ENCODE measurements around the gene C10orf53.
"Not testable (repeated sequence)": the region's sequence is repeated elsewhere in the genome, so short reads cannot be mapped to it uniquely, and the experiment has no call there.

C10orf53 gene

GRCh38 chr10:49652421-49653272 lies 26.8 kb upstream of the C10orf53 start:
- DNase-seq: no peak

- no peak for DNase-seq
Observed at GRCh38 chr10:49653273-49653929, 26.1 kb upstream of the C10orf53 start.

DNA sequence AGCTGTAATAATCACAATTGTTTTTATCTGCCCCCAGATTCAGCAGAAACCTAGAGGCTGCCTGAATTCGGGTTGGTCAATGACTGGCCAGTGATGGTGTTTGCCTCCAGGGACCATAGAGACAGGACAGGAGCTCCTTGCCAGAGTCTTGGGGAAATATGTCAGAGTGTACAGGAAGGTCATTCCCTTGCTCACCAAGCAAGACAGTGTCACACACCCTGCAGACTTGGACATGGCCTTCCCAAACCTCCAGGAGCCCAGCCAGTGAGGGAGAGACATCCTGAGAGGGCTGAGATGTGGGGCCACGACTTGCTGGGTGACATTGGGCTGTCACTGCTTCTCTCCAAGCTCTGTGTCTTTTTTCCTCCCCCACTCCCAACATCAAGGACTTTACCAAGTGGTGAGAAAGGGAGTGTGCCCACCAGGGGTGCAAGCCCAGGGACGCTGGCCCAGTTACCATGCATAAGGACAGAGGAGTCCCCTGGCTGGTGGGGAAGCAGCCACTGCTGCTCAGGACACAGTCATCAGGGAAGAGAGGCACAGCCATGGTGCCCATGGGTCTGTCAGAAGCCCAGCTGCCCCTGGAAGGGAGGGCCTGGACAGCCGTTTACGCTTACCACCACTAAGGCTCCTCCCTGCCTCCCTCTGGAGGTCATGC lies 25.3 kb upstream of the C10orf53 start:
- no peak for DNase-seq

- DNase-seq: no peak
Observed at GRCh38 chr10:49655099-49655498, 24.4 kb upstream of the C10orf53 start.

DNA sequence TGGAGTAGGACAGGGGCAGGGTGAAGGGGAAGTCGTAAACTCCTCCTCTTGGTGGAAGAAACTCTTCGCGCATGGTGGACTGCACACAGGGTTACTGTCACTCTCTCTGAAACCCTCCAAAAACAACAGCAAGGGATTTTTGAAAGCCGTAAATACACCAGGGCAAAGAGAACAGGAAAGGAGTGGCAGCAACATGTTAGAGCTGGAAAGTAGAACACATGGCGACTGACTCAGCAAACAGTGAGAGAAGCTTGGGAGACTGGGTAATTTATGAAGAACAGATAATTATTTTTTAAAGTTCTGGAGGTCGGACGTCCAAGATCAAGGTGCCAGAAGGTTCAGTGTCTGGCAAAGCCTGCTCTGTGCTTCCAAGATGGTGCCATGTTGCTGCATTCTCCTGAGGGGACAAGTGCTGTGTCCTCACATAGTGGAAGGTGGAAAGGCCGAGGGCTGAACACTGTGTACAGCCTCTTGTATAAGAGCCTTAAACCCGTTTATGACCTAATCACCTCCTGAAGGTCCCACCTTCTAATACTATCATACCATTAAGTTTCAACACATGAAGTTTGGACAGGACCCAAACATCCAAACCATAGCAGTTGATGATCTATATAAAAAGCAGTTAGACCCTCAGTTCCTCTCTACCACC lies 22.5 kb upstream of the C10orf53 start:
- no peak for DNase-seq

DNA sequence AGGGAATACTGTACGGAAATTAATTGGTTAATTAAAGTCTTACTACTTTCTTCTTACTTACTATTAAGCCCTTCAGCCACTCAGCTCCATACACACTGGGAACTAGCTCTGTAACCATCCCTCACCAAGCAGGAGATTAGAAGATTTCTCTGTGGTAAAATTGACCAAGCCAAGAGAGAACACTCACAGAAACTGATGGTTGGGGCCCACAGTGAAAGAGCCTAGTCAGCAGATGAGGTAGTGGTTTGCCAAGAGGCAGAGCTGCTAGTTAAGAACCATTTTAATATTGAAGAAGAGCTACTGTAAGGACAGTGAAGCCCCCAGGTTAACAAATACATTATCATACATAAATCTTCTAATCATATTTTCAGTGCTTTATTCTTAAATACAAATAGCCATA lies 21.8 kb upstream of the C10orf53 start:
- DNase-seq: no peak

GRCh38 chr10:49661140-49661856 lies 18.2 kb upstream of the C10orf53 start:
- DNase-seq: no peak

GRCh38 chr10:49662169-49662830 lies 17.2 kb upstream of the C10orf53 start:
- no peak for DNase-seq

DNA sequence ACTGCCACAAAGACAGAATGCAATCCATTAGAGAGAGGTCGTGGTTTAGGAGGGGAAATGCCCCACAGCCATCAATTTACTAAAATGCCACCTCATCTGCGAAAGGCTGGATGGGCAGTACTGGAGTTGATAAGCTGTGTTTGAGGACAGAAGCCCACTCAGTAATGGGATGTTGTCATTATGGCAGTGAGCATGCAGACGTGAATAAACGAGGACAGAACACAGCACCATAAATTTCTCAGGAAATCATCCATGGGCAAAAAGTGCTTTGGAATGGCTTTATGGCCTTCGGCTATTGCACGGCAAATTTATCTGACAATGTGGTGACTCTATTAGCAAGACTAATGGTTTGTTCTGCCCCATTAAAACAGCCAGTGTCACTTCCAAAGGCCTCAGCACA lies 15.9 kb upstream of the C10orf53 start:
- no peak for DNase-seq

- DNase-seq: no peak
Observed at GRCh38 chr10:49664006-49664841, 15.2 kb upstream of the C10orf53 start.

GRCh38 chr10:49664842-49665355 lies 14.6 kb upstream of the C10orf53 start:
- no peak for DNase-seq

DNA sequence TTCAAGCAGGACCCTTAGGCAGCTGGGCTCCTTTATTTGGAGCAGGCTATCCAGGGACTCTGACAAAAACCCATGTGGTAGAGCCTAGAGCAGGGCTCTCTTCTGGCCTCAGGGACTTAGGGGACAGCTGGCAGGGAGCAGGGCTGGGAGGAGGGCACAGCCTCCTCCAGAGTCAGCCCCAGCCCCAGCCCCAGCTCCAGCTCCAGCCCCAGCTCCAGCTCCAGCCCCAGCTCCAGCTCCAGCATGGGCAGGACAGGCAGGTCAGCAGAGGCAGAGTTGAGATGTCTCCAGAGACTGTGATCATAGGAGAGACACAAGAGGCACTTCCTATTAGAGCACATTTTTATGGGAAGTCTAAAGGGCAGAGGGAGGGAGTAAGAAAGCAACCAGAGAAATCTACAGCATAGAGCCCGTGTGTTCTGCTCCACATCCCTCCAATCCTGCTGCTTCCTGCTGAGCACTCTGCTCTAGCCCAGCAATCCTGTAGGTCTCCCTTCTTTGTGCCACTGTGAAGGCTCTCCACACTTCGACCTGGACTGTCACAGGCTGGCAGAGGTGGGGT lies 13.3 kb upstream of the C10orf53 start:
- no peak for DNase-seq

- DNase-seq: no peak
Observed at GRCh38 chr10:49666685-49667084, 12.8 kb upstream of the C10orf53 start.

GRCh38 chr10:49667991-49668390 lies 11.5 kb upstream of the C10orf53 start:
- no peak for DNase-seq

DNA sequence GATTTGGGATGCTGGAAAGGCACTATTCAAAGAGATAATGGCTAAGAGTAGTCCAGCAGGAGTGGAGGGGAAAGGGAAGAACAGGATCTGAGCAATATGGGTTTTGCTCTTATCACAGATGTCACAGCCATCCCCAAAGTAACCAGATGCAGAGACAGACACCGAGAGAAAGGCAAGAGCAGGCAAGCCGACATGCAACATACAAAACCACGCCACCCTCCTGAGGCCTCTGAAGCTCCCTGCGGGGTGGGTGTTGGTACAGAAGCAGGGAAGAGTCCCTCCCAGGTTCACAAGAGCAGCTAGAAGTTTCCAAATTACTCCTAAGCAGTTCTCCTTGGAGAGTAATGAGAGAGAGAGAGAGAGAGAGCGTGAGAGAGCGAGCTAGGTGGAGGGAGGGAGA lies 10.8 kb upstream of the C10orf53 start:
- DNase-seq: no peak

- DNase-seq: no peak
Observed at GRCh38 chr10:49678827-49679479, 498 bp upstream of the C10orf53 start.

- not testable (repeated sequence) for DNase-seq
Observed at GRCh38 chr10:49682449-49682848, 3.0 kb downstream of the C10orf53 start.

- no peak for DNase-seq
Observed at GRCh38 chr10:49682879-49683278, 3.4 kb downstream of the C10orf53 start.

DNA sequence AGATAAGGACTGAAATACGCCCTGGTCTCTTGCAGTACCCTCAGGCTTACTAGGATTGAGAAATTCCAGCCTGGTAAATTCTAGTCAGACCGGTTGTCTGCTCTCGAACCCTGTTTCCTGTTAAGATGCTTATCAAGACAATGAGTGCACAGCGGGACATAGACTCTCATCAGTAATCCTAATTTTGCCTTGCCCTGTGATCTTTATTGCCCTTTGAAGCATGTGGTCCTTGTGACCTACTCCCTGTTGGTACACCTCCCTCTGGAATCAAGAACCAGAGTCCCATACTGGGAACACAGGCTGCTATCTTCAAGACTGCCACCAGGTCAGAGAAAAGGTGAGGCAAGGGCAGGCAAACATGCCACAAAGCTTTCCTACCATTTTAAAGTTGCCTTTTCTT lies 7.2 kb downstream of the C10orf53 start:
- no peak for DNase-seq

GRCh38 chr10:49688261-49688846 lies 8.9 kb downstream of the C10orf53 start:
- DNase-seq: no peak
